Kidney epithelial cell (primary cell): ENCODE measurements around the gene MAX. TPM values are rescaled to one million over a fixed set of nuclear protein-coding genes. Genes with fewer than 3 reads are reported as not detected.

ENCODE experiments used
- DNase-seq: peaks from one replicate; pipeline ENCODE4 v3.0.0-alpha.2; 2010; ENCODE audit warnings: low read depth
- H3K27me3 ChIP-seq: 2 replicates; pipeline ENCODE4 v1.6.0; 2011; ENCODE audit warnings: low read length; ENCODE audit not compliant: control insufficient read depth, insufficient read depth
- H3K36me3 ChIP-seq: 2 replicates; pipeline ENCODE4 v1.5.1; 2011; ENCODE audit warnings: low read length; ENCODE audit not compliant: control insufficient read depth, insufficient read depth
- H3K4me3 ChIP-seq: 2 replicates; pipeline ENCODE4 v1.5.1; 2011; ENCODE audit warnings: low read depth, mild to moderate bottlenecking, control low read depth, low read length
- total RNA-seq: library from RNA; depleted of rRNA; stranded (reverse); fragments of >200 nt; gene quantifications from 2 replicates; pipeline ENCODE4 v1.2.3, GENCODE V29; 2015
- TF ChIP-seq, protein P1 (sequence below): IDR thresholded peaks from 2 replicates; pipeline ENCODE4 v1.5.1; 2011; ENCODE audit warnings: mild to moderate bottlenecking, moderate library complexity, low read length, control low read depth, inconsistent platforms; ENCODE audit not compliant: insufficient read depth, poor library complexity, severe bottlenecking

The MAX gene
- total RNA-seq, 1 donor from 2014 or later, result 59.5 TPM

- H3K36me3 ChIP-seq, result no peaks in the 10 kb centered on the region
- TF ChIP-seq, protein P1, sequence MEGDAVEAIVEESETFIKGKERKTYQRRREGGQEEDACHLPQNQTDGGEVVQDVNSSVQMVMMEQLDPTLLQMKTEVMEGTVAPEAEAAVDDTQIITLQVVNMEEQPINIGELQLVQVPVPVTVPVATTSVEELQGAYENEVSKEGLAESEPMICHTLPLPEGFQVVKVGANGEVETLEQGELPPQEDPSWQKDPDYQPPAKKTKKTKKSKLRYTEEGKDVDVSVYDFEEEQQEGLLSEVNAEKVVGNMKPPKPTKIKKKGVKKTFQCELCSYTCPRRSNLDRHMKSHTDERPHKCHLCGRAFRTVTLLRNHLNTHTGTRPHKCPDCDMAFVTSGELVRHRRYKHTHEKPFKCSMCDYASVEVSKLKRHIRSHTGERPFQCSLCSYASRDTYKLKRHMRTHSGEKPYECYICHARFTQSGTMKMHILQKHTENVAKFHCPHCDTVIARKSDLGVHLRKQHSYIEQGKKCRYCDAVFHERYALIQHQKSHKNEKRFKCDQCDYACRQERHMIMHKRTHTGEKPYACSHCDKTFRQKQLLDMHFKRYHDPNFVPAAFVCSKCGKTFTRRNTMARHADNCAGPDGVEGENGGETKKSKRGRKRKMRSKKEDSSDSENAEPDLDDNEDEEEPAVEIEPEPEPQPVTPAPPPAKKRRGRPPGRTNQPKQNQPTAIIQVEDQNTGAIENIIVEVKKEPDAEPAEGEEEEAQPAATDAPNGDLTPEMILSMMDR, result no peak
- no peaks in the 10 kb centered on the region for H3K27me3 ChIP-seq
- DNase-seq, result no peak
- H3K4me3 ChIP-seq, result no peak overlapping the region
These were observed 27.7 kb downstream of the MAX start for GRCh38 chr14:65074449-65075150.

- Histone ChIP-seq H3K27me3 (no peaks in the 10 kb centered on the region), H3K36me3 (no peaks in the 10 kb centered on the region), H3K4me3 (no peak overlapping the region)
- DNase-seq, result no peak
- TF ChIP-seq, protein P1, result no peak
These were observed 28.6 kb downstream of the MAX start for GRCh38 chr14:65073605-65074201.

- TF ChIP-seq, protein P1, result no peak
- H3K27me3 ChIP-seq, result no peaks in the 10 kb centered on the region
- DNase-seq, result no peak
- no peaks in the 10 kb centered on the region for H3K36me3 ChIP-seq
- no peak overlapping the region for H3K4me3 ChIP-seq
These were observed 29.4 kb downstream of the MAX start for GRCh38 chr14:65072937-65073336.

DNA sequence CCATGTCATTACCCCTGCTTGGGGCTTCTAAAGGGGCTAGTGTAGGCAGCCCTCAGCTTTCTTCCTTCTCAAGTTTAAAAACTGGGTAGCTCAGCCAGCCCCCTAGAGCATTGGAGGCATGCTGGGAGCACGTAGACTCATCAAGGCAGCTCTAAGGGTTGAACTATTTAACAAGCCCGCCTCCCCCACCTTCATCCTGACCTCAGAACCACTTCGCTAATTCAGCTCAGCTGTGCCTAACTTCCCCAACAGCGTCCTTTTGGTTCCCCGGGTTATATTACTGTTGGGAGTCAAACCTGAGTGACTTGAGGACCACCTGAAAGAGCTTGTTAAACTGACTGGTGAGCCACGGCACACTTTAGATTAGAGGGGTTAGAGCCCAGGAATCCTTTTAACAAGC, 30.1 kb downstream of the MAX start:
- TF ChIP-seq, protein P1, result no peak

GRCh38 chr14:65071544-65071943, 30.8 kb downstream of the MAX start:
- TF ChIP-seq, protein P1, result no peak
- H3K36me3 ChIP-seq, result no peaks in the 10 kb centered on the region
- H3K27me3 ChIP-seq, result no peaks in the 10 kb centered on the region
- DNase-seq, result no peak
- no peak overlapping the region for H3K4me3 ChIP-seq

More for the DNA sequence above, 30.1 kb downstream of the MAX start:
- H3K36me3 ChIP-seq, result no peaks in the 10 kb centered on the region
- DNase-seq, result no peak
- no peaks in the 10 kb centered on the region for H3K27me3 ChIP-seq
- no peak overlapping the region for H3K4me3 ChIP-seq

- no peak for DNase-seq
- peaks cover 2% of the 10 kb centered on the region for H3K36me3 ChIP-seq
- H3K4me3 ChIP-seq, result no peak overlapping the region
- TF ChIP-seq, protein P1, result no peak
- H3K27me3 ChIP-seq, result no peaks in the 10 kb centered on the region
These were observed 31.8 kb downstream of the MAX start for GRCh38 chr14:65070471-65070976.
